GM21390 (cell line): Measurements from ENCODE around the gene DBI.
A peak's percentile ranks its signal among the peaks of the same experiment; 100 is the strongest.
"Not testable (repeated sequence)": the region's sequence is repeated elsewhere in the genome, so short reads cannot be mapped to it uniquely, and the experiment has no call there.

Experiments
- ATAC-seq: cut with Tn5 transposase; IDR thresholded peaks from one replicate; pipeline ENCODE4 v1.9.1; 2021; ENCODE audit not compliant: unreplicated experiment

Gene DBI

DNA sequence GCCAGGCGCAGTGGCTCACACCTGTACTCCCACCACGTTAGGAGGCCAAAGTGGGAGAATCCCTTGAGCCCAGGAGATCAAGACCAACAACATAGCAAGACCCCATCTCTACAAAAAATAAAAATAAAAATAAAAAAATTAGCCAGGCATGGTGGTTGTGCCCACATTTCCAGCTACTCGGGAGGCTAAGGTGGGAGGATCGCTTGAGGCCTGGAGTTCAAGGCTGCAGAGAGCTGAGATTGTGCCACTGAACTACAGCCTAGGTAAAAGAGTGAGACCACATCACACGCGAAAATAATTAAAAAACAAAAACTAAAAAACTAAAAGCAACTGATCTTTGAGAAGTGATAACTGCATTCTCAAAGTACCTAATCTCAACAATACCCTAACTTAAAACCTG is 2.0 kb upstream of the DBI start:
- no peak for ATAC-seq

DNA sequence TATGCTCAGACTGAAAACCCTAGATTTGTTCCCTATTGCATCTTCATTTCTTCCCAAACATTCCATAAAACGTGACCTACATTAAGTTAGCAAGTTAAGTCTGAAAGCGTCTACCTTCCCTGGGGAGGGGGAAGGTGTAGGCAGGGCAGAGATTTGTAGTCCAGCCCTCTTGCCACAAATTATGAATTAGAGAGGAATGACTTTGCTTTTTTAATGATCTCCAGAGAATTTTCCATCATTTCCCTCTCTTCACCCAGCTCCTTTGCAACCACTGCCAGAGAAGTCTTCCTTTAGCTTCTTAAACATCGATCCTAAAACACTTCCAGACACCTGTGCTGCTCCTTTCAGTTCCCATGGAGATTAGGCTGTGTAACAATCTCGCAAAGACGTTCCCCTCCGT is 1.3 kb upstream of the DBI start:
- no peak for ATAC-seq

DNA sequence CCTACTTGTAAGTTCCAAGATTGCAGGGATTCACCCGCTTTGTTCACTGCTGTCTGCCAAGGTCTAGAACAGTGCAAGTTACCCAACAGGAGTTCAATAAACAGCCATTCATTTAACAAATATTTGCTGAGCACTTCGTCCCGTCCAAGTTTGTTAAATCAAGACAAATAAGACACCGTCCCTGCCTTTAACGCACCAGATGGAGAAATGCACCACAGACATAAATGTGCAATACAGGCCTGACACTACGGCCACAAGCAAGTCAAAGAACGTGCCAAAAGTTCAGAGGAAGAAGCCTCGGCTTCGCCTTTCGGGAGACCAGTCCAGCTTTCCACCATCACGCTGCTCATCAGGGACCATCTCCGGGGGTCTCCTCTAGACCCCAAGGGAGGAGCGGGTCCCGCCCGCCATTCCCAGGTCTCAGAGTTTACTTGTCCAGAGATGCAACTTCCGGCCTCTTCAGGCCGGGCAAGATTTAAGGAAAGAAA is 572 bp upstream of the DBI start:
- ATAC-seq = peak; percentile 1

DNA sequence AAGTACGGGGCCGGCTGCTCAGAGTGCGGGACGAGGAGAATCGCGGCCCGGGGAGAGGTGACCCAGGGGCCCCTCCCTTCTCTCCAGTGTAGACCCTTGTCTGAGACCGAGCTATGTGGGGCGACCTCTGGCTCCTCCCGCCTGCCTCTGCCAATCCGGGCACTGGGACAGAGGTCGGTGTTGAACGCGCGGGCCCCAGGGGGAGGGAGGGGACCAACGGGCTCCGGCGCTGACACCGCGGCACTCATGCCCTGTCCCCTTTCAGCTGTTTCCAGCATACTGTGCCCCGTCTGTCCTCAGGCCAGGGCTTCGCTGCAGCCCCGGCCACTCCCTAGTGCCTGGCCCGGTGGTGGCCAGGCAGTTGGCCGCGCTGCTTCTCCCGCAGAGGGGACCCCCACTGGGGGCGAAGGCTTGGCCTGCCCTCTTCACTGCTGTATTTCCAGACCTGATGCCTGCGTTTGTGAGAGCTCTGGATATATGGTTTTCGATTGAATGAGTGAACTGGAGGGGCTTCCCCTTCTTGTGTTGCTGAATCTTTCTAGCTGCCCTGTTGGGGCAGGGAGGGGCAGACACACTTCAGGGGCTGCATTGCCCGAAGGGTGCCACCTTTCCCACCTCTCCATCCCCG is 809 bp downstream of the DBI start:
- peak; percentile 34 for ATAC-seq

DNA sequence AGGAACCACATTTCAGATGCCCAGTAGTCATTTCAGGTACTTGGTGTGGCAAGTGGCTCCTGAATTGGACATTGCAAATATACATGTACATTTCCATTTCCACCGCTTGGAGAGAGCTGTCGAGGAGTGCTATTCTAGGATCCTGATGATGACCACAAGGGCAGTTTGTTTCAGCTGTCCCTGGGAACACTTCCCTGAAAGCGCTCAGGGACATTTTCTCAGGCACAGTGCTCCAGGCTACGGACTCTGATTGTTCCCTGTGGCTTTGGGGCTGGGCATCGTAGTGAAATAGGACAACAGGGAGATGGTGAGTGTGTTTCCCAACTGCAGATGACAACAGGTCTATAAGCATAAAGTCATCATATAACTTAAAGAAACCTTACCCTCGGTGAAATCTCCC is 3.1 kb downstream of the DBI start:
- ATAC-seq = no peak

DNA sequence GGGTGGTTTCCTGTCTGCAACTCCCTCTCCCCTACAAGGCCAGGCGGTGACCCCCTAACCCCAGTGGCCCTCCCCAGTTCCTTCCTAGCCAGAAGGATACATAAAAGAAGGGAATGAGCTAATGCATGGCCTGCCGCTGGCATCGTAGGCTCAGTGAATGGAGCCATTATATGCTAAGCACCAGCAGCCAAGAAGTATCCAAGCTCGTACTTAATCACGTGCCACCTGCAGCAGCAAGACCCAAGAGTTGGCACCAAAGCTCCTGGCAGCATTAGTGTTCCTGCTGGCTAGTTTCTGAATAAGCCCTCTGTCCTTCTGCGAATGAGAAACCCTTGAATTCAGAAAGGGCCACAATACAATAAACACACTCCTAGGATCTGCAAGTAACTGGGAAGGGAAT is 4.3 kb downstream of the DBI start:
- no peak for ATAC-seq

DNA sequence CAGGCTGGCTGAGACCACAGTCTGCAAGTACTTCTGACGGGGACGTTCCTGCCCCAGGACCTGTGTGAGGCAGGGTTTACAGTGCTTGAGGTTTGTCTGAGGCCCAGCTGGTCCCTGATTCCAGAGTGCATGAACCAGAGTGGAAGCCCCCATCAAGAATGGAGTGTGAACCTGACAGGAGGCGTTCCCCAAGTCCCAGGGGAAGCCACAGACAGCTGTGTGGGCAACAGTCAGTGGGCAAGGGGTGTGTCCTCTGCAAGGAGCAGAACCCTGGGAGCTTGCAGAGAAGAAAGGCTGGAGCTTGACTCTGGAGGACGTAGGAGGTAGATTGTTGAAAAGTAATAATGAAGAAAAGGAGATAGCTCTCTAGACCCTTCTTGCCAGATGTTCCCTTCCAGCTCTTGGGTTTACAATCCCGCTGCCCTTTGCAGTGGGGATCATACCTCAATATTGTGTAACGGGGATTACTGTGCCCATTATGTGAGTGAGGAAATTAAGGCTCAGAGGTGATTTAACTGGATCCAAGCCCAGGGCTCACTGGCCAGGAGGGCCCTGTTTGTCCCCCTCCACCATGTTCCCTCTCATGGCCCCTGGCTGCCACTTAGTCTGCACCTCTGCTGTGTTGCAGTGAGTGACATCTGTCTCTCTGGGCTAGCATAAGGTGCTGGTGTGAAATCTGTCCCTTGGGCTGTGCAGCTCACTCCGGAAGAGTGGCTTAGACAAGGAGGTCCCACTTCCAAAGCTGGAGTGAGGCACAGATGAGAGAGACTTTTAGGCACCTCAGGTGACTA is 6.2 kb downstream of the DBI start:
- ATAC-seq = no peak

DNA sequence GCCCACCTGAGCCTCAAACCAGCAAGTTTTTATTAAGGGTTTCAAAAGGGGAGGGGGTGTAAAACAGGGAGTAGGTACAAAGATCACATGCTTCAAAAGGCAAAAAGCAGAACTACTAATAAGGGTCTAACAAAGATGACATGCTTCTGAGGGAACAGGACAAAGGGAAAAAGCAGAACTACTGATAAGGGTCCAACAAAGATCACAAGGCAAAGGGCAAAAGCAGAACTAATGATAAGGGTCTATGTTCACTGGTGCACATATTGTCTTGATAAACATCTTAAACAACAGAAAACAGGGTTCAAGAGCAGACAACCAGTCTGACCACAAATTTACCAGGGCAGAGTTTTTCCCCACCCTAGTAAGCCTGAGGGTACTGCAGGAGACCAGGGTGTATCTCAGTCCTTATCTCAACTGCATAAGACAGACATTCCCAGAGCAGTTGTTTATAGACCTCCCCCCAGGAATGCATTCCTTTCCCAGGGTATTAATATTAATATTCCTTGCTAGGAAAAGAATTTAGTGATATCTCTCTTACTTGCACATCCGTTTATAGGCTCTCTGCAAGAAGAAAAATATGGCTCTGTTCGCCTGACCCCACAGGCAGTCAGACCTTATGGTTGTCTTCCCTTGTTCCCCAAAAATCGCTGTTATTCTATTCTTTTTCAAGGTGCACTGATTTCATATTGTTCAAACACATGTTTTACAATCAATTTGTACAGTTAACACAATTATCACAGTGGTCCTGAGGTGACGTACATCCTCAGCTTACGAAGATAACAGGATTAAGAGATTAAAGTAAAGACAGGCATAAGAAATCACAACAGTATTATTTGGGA is 7.3 kb downstream of the DBI start:
- not testable (repeated sequence) for ATAC-seq

DNA sequence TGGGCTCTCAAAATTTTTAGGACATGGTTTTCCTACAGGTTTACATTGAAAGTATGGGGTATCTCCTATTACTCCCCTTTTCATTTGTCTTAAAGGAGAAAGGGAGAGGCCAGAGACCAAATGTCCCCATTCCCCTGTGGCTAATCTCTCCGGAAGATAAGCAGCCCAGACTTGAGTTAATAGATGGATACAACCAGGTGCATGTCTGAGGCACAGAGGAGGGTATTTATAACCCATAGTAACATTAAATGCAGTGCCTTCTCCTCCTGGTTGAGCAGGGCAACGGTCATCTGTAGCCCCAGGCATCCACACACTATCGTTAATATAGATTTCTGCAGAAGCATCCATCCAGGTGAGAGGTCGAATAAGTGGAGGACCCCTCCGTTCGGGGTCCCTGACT is 9.6 kb downstream of the DBI start:
- ATAC-seq = not testable (repeated sequence)

DNA sequence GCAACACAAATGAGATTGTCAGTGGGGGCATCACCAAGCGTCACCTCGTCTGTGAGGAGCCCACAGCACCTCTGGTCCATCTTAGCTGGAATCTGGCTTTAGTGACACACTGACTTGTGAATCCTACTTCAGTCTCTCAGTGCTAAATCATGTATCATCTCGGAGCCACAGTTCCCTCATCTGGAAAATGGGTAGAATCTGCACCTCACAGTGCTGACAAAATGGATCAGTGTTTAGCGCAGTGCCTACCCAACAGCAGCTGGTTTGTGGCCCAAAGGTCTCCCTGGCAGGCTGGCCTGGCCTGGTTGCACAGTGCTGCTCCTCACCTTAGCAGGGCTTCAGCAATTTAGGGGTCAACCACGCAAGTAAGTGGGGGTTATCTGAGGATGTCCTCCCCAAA is 10.0 kb downstream of the DBI start:
- no peak for ATAC-seq

DNA sequence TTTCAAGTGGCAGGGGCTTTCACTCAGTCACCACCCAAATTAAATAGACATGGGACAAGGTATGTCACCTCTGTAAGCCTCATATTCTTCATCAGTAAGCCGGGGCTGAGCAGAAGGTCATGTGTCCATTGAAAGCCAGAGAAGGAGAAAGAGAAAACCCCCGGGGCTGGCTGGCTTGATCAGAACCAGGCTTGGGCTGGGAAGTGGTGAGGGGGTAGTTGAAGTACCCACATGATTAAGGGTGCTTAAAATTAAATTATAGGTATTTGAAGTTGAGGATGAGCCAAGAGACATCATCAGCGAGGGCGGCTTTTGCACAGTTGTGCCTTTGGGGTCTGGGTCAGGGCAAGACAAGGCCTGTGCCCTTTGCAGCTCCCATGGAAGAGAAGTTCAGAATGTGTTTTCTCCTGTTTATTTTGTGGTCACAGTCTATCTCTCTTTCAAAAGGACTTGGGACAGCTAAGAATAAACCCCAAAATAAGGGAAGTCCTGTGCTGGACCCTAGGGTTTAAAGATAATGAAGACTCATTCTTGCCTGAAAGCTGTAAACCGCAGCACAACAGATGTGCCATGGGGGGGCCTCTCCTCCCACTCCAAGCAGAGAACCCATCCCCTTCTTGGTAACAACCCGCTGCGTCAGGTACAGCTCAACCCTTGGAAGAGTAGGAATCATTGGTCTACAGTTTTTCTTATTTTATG is 10.7 kb downstream of the DBI start:
- no peak for ATAC-seq

DNA sequence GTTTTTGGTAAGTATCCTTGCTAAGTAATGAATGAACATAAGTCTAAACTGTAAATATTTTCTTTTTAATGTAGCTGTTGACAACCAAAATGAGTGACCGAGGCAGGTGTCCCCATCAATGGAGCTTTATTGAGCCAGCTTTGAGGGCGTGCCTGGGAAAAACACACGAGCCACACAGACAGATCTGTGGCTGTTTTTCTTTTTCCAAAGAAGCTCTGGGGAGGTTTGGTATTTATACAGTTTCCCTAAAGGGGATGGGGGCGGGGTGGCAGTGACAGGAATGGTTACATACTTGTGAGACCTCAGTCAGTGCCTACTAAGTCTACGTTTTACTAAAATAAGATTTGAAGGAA is 11.2 kb downstream of the DBI start:
- no peak for ATAC-seq

DNA sequence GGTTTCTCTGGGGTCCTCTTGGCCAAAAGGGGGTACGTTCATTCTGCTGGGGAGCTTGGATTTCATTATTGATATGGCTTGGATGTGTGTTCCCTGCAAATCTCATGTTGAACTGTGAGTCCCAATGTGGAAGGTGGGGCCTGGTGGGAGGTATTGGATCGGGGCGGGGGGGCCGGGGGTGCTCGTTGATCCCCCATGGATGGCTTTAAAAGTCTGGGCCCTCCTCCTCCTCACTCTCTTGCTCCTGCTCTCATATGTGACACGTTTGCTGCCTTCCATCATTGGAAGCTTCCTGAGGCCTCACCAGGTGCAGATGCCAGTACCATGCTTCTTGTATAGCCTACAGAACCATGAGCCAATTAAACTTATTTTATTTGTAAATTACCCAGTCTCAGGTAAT is 11.8 kb downstream of the DBI start:
- ATAC-seq = no peak

DNA sequence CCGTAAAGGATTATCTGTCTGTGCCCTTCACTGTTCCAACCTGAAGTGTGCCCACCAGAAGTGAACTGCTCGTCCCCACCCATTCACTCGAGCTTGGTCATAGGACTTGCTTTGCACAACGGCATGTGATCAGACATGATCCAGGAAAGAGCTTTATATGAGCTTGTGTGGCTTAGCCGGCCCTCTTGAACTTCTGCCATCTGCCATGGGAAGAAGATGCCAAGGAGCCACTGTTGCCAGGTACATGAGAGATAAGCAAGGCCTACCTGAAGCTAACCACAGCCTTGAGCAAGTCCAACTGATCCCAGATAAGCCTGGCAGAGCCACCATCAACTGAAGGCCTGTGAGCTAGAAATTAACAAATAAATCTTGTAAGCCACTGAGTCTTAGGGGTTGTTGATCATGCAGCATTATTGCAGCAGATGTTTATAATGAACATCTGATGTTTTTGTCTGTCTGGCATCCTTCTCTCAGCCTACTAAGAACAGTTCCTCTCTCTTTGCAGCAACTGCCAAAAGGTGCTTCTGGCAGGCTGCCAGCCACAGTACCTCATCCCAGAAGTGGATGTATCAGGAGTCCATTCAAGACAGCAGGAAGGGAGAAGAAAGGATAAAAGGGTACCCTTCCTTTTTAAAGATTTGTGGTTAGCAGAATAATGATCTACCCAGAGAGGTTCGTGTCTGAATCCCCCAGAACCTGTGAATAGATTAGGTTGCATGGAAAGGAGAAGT is 16.8 kb downstream of the DBI start:
- ATAC-seq = no peak

DNA sequence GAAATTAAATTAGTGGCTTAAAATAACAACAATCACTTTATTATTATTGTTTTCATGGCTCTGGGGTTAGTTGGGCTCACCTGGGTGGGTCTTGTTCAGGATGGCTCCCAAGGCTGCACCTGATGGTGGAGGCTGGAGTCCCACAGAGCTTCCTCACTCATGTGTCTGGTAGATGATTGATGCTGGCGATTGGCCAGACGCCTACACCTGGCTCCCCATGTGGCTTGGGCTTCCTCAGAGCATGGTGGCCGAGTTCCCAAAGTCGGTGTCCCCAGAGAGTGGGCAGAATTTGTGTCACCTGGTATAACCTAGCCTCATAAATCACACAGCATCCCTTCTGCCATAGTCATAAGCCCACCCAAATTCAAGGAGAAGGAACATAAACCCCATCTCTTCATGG is 18.2 kb downstream of the DBI start:
- no peak for ATAC-seq

DNA sequence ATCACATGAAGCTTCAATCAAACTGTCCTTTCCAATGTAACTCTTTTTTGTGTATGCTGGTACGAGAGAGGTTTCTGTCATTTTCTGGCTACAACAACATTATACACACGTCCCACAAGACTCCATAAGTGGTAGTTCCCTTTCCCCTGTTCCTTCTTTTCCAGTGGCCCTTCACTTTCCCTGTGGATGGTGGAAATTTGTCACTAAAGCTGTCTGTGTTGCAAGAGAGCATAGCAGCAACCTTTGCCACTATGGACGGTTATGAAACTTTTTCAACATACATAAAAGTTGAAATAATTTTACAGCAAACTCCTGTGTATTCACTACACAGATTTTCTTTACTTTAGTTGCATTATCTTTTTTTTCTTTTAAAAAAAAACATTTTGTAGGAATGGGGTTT is 18.7 kb downstream of the DBI start:
- no peak for ATAC-seq

DNA sequence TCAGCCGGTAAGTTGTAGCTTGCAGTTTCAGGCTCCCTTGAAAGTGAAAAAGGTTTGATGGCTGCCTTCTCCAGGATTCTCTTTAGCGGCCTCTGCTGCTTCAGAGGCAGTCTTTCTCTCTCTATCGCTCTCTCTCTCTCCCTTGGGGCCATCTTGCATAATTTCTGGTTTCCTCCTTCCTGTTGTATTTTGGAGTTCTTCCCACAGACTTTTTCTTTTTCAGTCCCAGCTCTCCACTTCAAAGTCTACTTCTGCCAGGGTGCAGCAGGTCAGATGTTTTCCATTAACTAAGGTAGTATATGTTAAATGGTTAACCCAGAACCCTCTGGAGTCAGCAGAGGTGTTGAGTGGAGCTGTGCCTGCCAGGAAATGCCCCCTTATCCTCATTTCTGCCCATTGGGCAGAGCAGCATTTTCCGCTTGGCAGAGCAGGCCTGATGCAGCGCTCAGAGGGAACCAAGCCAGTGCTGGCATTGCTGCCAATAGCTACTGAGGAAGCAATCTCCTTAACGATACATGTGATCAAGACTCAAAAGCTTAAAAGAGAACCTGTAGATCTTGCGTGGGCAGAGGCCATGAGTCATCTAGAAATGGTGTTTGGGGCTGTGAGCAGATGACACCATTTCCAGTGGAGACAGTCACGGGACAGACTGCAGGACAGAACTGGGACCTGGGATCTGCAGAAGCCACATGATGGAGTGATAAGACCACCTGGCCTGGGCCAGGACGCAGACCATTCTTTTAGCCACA is 20.8 kb downstream of the DBI start:
- peak; percentile 81 for ATAC-seq

DNA sequence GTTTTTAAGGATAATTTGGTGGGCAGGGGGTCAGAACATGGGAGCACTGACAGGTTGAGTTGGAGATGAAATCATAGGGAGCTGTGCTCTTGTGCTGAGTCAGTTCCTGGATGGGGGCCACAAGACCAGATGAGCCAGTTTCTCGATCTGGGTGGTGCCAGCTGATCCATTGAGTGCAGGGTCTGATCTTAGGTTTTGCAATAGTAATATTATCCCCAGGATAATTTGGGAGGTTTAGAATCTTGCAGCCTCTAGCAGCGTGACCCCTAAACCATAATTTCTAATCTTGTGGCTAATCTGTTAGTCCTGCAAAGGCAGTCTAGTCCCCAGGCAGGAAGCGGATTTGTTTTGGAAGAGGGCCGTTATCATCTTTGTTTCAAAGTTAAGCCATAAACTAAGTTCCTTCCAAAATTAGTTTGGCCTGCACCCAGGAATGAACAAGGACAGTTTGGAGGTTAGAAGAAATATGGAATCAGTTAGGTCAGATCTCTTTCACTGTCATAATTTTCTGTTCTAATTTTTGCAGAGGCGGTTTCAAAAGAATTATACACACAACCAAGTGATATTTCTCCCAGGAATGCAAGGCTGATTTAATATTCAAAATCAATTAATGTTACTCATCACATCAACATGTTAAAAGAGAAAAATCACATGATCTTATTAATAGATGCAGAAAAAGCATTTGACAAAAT is 23.0 kb downstream of the DBI start:
- ATAC-seq = no peak

DNA sequence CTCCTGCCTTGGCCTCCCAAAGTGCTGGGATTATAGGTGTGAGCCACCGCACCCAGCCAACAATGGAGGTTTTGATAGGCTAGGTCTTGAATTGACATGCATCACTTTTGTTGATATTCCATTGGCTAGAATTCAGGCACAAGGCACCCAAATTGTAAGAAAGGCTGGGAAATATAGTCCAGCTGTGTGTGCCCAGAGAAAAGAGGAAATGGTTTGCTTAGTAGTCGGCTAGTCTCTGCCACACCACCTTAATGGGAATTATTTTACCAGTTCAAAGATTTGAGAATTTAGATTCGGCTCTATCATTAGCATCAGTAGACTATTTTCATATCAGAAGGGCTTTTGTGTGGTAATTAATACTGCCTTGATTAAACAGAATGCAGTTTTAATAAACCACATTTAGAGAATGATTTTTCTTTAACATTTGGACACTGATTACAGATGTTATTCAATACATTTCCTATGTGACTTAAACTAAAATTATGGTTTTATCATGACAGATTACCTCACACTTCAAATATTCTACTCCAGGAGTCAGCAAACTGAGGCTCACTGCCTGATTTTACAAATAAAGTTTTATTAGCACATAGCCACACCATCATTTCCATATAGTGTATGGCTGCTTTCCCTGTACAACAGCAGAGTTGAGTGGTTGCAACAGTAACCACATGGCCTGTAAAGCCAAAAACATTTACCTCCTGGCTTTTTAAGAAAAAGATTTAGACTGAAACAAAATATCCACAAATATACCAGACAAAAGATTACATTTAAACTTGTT is 27.4 kb downstream of the DBI start:
- ATAC-seq = no peak
